ENCODE measurements around the gene SLC22A31.

The SLC22A31 gene

DNA sequence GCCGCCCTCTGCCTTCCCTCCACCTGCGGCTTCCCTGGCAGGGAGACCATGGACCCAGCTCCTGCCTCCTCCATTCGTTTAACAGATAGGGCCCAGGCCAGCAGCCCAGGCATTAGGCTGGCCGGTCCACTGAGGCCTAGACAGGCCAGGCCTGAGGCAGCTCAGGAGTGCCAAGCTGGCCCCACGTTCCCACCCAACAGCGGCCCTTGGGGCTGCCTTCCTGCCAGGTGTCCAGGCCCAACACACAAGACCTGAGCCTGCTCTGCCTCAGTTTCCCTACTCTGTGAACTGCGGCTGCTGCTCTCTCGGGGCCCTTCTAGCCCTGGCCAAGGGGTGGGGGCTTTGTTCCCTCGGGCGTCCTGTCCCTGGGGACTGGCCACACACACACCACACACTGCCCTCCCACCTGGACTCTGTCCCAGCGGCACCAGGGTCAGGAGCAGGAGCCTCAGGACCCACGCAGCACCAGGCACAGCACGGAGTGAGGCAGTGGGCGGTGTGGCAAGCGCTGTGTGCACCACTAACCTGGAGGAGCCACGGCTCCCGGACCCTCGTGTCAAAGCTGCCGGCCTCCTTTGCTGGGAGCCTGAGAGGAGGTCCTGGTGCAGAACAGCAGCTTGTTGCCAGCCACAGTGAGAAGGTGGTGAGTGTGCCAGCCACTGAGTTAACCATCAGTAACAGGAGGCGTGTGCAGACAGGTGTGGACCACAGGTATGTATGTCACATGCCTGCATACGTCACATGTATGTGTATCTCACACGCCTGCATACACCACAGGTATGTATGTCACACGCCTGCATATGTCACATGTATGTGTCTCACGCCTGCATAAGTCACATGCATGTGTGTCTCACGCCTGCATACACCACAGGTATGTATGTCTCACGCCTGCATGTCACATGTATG lies 43.3 kb downstream of the SLC22A31 start:
- DNase-seq (ENCODE audit: insufficient read length) (no peak), FAIRE-seq (no peak)
- no peak for TF ChIP-seq POLR2AphosphoS5 (IDR thresholded peaks at IDR 0.05; ENCODE audit: low read depth, low read length)
- no peak for TF ChIP-seq POLR2A (IDR thresholded peaks at IDR 0.05; ENCODE audit: low read depth, low read length)
- TF ChIP-seq TAF1 (IDR thresholded peaks at IDR 0.05; ENCODE audit: borderline replicate concordance, low read depth, low read length) = no peak

DNA sequence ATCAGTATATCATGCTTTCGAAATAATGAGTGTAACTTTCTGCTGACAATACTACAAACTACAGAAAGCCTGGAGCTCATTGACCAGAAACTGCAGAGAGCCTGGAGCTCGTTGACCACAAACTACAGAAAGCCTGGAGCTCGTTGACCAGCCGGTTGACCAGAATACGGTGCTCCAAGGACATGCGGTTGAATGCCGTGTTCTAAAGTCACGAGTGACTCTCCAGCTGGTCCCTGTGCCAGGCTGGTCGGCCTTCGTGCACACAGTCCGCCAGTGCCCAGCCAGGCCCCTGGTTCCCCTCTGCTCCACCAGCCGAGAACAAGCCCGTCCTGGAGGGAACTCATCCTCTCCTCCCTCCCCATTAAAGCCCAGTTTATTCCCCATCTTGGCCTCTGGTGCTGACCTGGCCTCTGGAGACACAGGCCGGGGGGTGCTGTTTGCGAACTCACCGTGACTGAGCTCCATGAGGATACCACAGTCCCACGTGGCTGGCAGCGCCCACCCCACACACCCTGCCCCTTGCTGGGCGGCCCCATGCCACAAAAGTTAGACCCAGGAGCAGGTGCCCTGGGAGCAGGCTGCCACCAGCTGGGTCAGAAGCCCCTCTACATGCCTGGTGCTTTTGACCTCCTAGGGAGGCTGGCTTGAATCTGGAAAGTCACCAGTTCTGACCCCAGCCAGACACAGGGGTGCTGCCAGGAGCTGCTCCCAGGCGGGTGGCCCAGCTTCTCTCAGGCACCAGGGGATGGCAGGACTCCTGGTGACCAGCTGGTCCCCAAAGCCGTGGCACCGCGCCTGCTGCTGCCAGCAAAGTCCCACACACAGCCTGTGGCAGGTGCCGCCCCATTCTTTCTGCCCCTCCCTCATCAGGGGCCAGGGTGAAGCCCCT lies 44.2 kb downstream of the SLC22A31 start:
- FAIRE-seq = no peak
- TF ChIP-seq POLR2AphosphoS5 (IDR thresholded peaks at IDR 0.05; ENCODE audit: low read depth, low read length) (no peak), POLR2A (IDR thresholded peaks at IDR 0.05; ENCODE audit: low read depth, low read length) (no peak), TAF1 (IDR thresholded peaks at IDR 0.05; ENCODE audit: borderline replicate concordance, low read depth, low read length) (no peak)

DNA sequence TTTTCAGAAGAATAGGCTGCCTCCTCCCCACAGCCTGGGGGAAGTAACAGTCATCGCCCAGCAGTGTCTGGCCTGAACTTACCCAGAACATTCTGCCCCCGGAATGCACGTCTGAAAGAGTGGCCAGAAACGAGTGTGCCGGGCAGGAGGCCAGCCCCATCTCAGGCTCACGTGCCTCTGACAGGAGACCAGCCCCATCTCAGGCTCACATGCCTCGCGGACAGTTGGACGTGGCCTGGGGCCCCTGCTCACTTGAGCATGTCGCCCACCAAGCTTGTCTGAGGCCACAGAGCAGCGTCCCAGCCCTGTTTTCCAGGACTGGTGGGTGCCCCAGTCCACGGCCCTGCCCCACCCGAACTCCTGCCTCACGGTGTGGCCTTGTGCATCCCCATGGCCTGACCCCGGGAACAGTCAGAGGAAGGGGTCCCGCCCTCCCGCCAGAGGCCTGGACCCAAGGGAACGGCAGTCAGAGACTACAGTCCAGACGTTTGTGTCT lies 45.1 kb downstream of the SLC22A31 start:
- DNase-seq (ENCODE audit: insufficient read length) = no peak
- no peak for FAIRE-seq
- TF ChIP-seq POLR2A (IDR thresholded peaks at IDR 0.05; ENCODE audit: low read depth, low read length) (no peak), TAF1 (IDR thresholded peaks at IDR 0.05; ENCODE audit: borderline replicate concordance, low read depth, low read length) (no peak), POLR2AphosphoS5 (IDR thresholded peaks at IDR 0.05; ENCODE audit: low read depth, low read length) (no peak)

More for the DNA sequence above, 44.2 kb downstream of the SLC22A31 start:
- DNase-seq (ENCODE audit: insufficient read length) = no peak

- TF ChIP-seq POLR2AphosphoS5 (IDR thresholded peaks at IDR 0.05; ENCODE audit: low read depth, low read length) (no peak), TAF1 (IDR thresholded peaks at IDR 0.05; ENCODE audit: borderline replicate concordance, low read depth, low read length) (no peak), POLR2A (IDR thresholded peaks at IDR 0.05; ENCODE audit: low read depth, low read length) (no peak)
- DNase-seq (ENCODE audit: insufficient read length) = no peak
- FAIRE-seq = no peak
Observed at GRCh38 chr16:89154390-89155183, 45.8 kb downstream of the SLC22A31 start.

GRCh38 chr16:89153848-89154271 lies 46.5 kb downstream of the SLC22A31 start:
- FAIRE-seq = no peak
- TF ChIP-seq POLR2A (IDR thresholded peaks at IDR 0.05; ENCODE audit: low read depth, low read length) = no peak
- TF ChIP-seq POLR2AphosphoS5 (IDR thresholded peaks at IDR 0.05; ENCODE audit: low read depth, low read length) = no peak
- no peak for TF ChIP-seq TAF1 (IDR thresholded peaks at IDR 0.05; ENCODE audit: borderline replicate concordance, low read depth, low read length)
- no peak for DNase-seq (ENCODE audit: insufficient read length)

GRCh38 chr16:89152831-89153700 lies 47.3 kb downstream of the SLC22A31 start:
- DNase-seq (ENCODE audit: insufficient read length) (no peak), FAIRE-seq (no peak)
- TF ChIP-seq TAF1 (IDR thresholded peaks at IDR 0.05; ENCODE audit: borderline replicate concordance, low read depth, low read length) (no peak), POLR2A (IDR thresholded peaks at IDR 0.05; ENCODE audit: low read depth, low read length) (no peak), POLR2AphosphoS5 (IDR thresholded peaks at IDR 0.05; ENCODE audit: low read depth, low read length) (no peak)

- TF ChIP-seq POLR2AphosphoS5 (IDR thresholded peaks at IDR 0.05; ENCODE audit: low read depth, low read length) (no peak), TAF1 (IDR thresholded peaks at IDR 0.05; ENCODE audit: borderline replicate concordance, low read depth, low read length) (no peak), POLR2A (IDR thresholded peaks at IDR 0.05; ENCODE audit: low read depth, low read length) (no peak)
- no peak for FAIRE-seq
- DNase-seq (ENCODE audit: insufficient read length) = no peak
Observed at GRCh38 chr16:89150981-89151380, 49.4 kb downstream of the SLC22A31 start.

- FAIRE-seq (no peak), DNase-seq (ENCODE audit: insufficient read length) (no peak)
- no peak for TF ChIP-seq POLR2AphosphoS5 (IDR thresholded peaks at IDR 0.05; ENCODE audit: low read depth, low read length)
Observed at GRCh38 chr16:89150090-89150835, 50.1 kb downstream of the SLC22A31 start.

- FAIRE-seq (no peak), DNase-seq (ENCODE audit: insufficient read length) (no peak)
- TF ChIP-seq POLR2AphosphoS5 (IDR thresholded peaks at IDR 0.05; ENCODE audit: low read depth, low read length) (no peak), TAF1 (IDR thresholded peaks at IDR 0.05; ENCODE audit: borderline replicate concordance, low read depth, low read length) (no peak), POLR2A (IDR thresholded peaks at IDR 0.05; ENCODE audit: low read depth, low read length) (no peak)
Observed at GRCh38 chr16:89149386-89149785, 51.0 kb downstream of the SLC22A31 start.

Measured in GM12892 (cell line).